Small intestine (tissue), 7 donors: ENCODE data around the gene TRAF1. TPM values are rescaled to one million over a fixed set of nuclear protein-coding genes. Genes with fewer than 3 reads are reported as not detected.

Experiments used
- DNase-seq, 2 donors: peaks; one replicate each; pipeline versions ENCODE4 v3.0.0 to v3.0.0-alpha.2; 2013
- FAIRE-seq: peaks from 2 replicates; lab custom pipeline; 2012; peaks lifted over from hg19 to GRCh38; lab: Jason Lieb, UNC
- H3K27ac ChIP-seq, 3 donors: one replicate each; pipeline ENCODE4 v1.5.1; 2013; ENCODE audit warnings: low read length in 2 of 3, mild to moderate bottlenecking in 2 of 3, control low read depth in 1 of 3, inconsistent platforms in 1 of 3, low read depth in 1 of 3, moderate library complexity in 1 of 3
- H3K27me3 ChIP-seq, 3 donors: one replicate each; pipeline ENCODE4 v1.6.1; 2013; ENCODE audit warnings: low read length in 3 of 3, inconsistent platforms in 1 of 3; ENCODE audit not compliant: control insufficient read depth in 3 of 3, insufficient read depth in 3 of 3
- H3K36me3 ChIP-seq, 3 donors: one replicate each; pipeline ENCODE4 v1.6.1; 2013; ENCODE audit warnings: low read length in 3 of 3, inconsistent platforms in 1 of 3, low read depth in 1 of 3, mild to moderate bottlenecking in 1 of 3, moderate library complexity in 1 of 3; ENCODE audit not compliant: control insufficient read depth in 3 of 3, insufficient read depth in 2 of 3
- H3K4me1 ChIP-seq, 3 donors: one replicate each; pipeline ENCODE4 v1.6.1; 2013; ENCODE audit warnings: low read length in 2 of 3, inconsistent platforms in 1 of 3, low read depth in 1 of 3, mild to moderate bottlenecking in 1 of 3, moderate library complexity in 1 of 3; ENCODE audit not compliant: control insufficient read depth in 3 of 3, insufficient read depth in 2 of 3
- H3K4me3 ChIP-seq, 3 donors: one replicate each; pipeline ENCODE4 v1.5.1; 2013; ENCODE audit warnings: low read length in 3 of 3, control low read depth in 1 of 3, inconsistent platforms in 1 of 3, low read depth in 1 of 3, mild to moderate bottlenecking in 1 of 3, moderate library complexity in 1 of 3
- H3K9me3 ChIP-seq, 2 donors: one replicate each; pipeline ENCODE4 v1.6.1; 2013; ENCODE audit warnings: low read depth in 1 of 2, low read length in 1 of 2; ENCODE audit not compliant: control insufficient read depth in 2 of 2, insufficient read depth in 1 of 2
- WGBS, 3 donors: extraction: QIAGEN DNeasy Blood & Tissue Kit; methylation state at CpG; one replicate each; pipeline ENCODE4 v1.1.7; 2013; 5-methylcytosine and 5-hydroxymethylcytosine counted together
- polyA plus RNA-seq, 4 donors: library from polyadenylated mRNA; stranded (reverse) in 3 of 4; unstranded in 1 of 4; fragments of 200-250 nt in 3 of 4; fragments of 120-200 nt in 1 of 4; gene quantifications; one replicate each; pipeline versions ENCODE4 v1.2.1 to v1.2.3, GENCODE V29; 2013
- donor health status: healthy with polysubstance abuse.
- donor health status: control.
- donor health status: control.
- donor health status: Bipolar disorder and iron deficiency.
- donor health status: healthy.

The TRAF1 gene
- polyA plus RNA-seq, 4 donors: 1.1 to 5.6 (median 1.9) TPM

DNA sequence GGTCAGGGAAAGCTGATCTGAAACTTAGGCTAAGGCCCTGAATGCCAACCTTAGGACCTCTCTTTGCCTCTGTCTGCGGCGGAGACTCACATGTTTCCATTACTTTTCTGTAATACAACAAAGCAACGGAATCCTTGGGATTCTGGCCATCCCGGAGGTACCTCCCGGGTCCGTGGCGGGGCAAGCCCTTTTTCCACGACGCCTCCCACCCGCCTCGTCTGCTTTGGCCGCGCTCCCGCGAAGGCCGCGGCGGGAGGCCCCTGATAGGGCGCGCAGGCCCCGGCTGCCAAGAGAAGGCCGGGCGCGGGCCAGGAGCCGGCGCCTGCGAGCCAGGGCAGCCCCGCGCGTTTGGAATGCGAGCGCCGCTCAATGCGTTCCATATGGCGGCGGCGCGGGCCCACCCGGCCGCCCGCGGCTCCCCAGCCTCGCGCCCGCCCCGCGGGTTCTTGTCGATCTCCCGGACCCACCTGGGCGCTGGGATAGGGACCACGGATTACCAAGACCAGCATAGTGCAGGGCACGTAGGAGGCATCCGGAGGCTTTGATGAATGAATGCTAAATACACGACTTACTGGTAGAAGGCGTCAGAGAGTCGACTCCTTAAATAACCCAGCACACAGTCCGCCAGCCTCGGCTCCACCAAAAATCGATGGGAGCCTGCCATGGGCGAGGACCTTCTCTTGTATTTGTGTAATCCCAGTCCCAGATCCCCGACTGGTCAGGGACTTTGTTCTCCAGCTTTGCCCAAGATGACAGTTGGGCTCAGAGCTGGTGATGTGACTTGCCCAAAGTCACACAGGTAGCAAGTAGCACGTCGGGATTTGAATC, 32.1 kb downstream of the TRAF1 start:
- Histone ChIP-seq H3K4me3 (no peak overlapping the region), H3K27ac (peak overlapping the region in 2 of 3 donors; percentile 12 to 21), H3K27me3 (peaks cover 0 to 3% (median 0%) of the 10 kb centered on the region in 3 donors), H3K4me1 (peaks cover 3 to 39% (median 12%) of the 10 kb centered on the region in 3 donors), H3K9me3 (no peaks in the 10 kb centered on the region), H3K36me3 (peaks cover 0 to 2% (median 0%) of the 10 kb centered on the region in 3 donors)
- FAIRE-seq: no peak
- 24 to 44% (median 44%) methylated on average over 41 to 63 of the region's 63 CpGs for WGBS, 3 donors
- DNase-seq: peak in 1 of 2 donors; percentile 58

GRCh38 chr9:120893611-120894307, 32.8 kb downstream of the TRAF1 start:
- FAIRE-seq: no peak
- H3K4me3 ChIP-seq: no peak overlapping the region
- peaks cover 3 to 44% (median 12%) of the 10 kb centered on the region in 3 donors for H3K4me1 ChIP-seq
- peak overlapping the region in 2 of 3 donors; percentile 21 to 73 for H3K27ac ChIP-seq
- peaks cover 0 to 2% (median 0%) of the 10 kb centered on the region in 3 donors for H3K36me3 ChIP-seq
- WGBS, 3 donors: 89 to 95% (median 92%) methylated on average over 13 of the region's 13 CpGs
- H3K9me3 ChIP-seq: no peaks in the 10 kb centered on the region
- H3K27me3 ChIP-seq: peaks cover 0 to 3% (median 0%) of the 10 kb centered on the region in 3 donors
- no peak for DNase-seq

- FAIRE-seq: no peak
- H3K9me3 ChIP-seq: no peaks in the 10 kb centered on the region
- DNase-seq: peak in 1 of 2 donors; percentile 48
- WGBS, 3 donors: 54 to 67% (median 66%) methylated on average over 6 of the region's 6 CpGs
- peaks cover 3 to 44% (median 12%) of the 10 kb centered on the region in 3 donors for H3K4me1 ChIP-seq
- H3K36me3 ChIP-seq: peaks cover 0 to 2% (median 0%) of the 10 kb centered on the region in 3 donors
- no peak overlapping the region for H3K4me3 ChIP-seq
- peaks cover 0 to 3% (median 0%) of the 10 kb centered on the region in 3 donors for H3K27me3 ChIP-seq
- H3K27ac ChIP-seq: peak overlapping the region in 2 of 3 donors; percentile 47 to 73
These were observed 33.6 kb downstream of the TRAF1 start for GRCh38 chr9:120892748-120893610.

GRCh38 chr9:120891884-120892747, 34.5 kb downstream of the TRAF1 start:
- no peak for DNase-seq

DNA sequence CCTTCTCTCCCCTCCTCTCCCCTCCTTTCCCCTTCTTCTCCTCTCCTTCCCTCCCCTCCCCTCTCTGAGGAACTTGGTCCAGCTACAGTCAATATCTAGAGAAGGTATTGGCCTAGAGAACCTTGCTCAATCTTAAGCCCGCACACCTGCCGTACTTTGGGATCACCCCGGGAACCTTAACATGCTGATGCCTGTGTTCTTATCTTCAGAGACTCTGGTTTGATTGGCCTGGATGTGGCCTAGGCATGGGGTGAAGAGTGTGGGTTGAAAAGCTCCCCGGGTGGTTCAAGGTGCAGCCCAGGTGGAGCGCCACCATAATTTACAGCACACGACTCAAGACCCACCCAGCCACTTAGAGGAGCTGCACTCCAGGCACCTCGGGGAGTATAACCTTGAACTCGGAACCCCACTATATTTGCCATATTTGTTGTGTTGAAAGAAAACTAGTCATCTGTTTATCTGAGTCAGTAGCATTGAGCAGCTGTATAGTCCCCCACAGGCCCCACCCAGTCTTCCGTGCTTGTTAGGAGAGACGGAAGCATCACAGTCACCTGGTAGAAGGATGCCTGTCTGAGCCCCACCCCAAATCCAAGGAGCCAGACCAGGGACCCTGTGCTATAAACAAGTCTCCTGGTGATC, 35.2 kb downstream of the TRAF1 start:
- no peaks in the 10 kb centered on the region for H3K36me3 ChIP-seq
- FAIRE-seq (no peak), DNase-seq (peak; percentile 67 to 71)
- no peaks in the 10 kb centered on the region for H3K9me3 ChIP-seq
- H3K27me3 ChIP-seq: peaks cover 0 to 3% (median 0%) of the 10 kb centered on the region in 3 donors
- H3K27ac ChIP-seq: peak overlapping the region; percentile 34 to 88 (median 85)
- WGBS, 3 donors: 15 to 55% (median 20%) methylated on average over 10 of the region's 10 CpGs
- H3K4me1 ChIP-seq: peaks cover 3 to 46% (median 12%) of the 10 kb centered on the region in 3 donors
- no peak overlapping the region for H3K4me3 ChIP-seq

More at GRCh38 chr9:120891884-120892747, 34.5 kb downstream of the TRAF1 start:
- Histone ChIP-seq H3K27ac (peak overlapping the region; percentile 22 to 88 (median 85)), H3K4me3 (no peak overlapping the region), H3K4me1 (peaks cover 3 to 42% (median 12%) of the 10 kb centered on the region in 3 donors), H3K27me3 (peaks cover 0 to 3% (median 0%) of the 10 kb centered on the region in 3 donors), H3K9me3 (no peaks in the 10 kb centered on the region), H3K36me3 (peaks cover 0 to 2% (median 0%) of the 10 kb centered on the region in 3 donors)
- no peak for FAIRE-seq
- 42 to 49% (median 49%) methylated on average over 15 of the region's 15 CpGs for WGBS, 3 donors

GRCh38 chr9:120890320-120891244, 36.0 kb downstream of the TRAF1 start:
- Histone ChIP-seq H3K27ac (peak overlapping the region; percentile 34 to 88 (median 85)), H3K4me3 (no peak overlapping the region), H3K27me3 (peaks cover 0 to 3% (median 0%) of the 10 kb centered on the region in 3 donors), H3K36me3 (no peaks in the 10 kb centered on the region), H3K4me1 (peaks cover 3 to 54% (median 13%) of the 10 kb centered on the region in 3 donors), H3K9me3 (no peaks in the 10 kb centered on the region)
- FAIRE-seq (no peak), DNase-seq (peak; percentile 55 to 61)
- WGBS, 3 donors: 19 to 48% (median 28%) methylated on average over 14 of the region's 14 CpGs
